Ishikawa (cell line): Measurements from ENCODE around the gene ARF5.

Experiments used
- EGR1 ChIP-seq: IDR thresholded peaks from 2 replicates; pipeline ENCODE4 v1.6.1; 2012
- EP300 ChIP-seq: IDR thresholded peaks from 2 replicates; pipeline ENCODE4 v1.6.1; 2012; ENCODE audit warnings: borderline replicate concordance
- USF1 ChIP-seq: IDR thresholded peaks from 2 replicates; pipeline ENCODE4 v1.6.1; 2012
- YY1 ChIP-seq: IDR thresholded peaks from 2 replicates; pipeline ENCODE4 v1.6.1; 2012; ENCODE audit warnings: low read depth

- TF ChIP-seq EGR1 (no peak), USF1 (no peak), YY1 (no peak), EP300 (no peak)
Measured at GRCh38 chr7:127618775-127619174, 30.6 kb downstream of the ARF5 start.
